Activated effector memory CD4-positive, alpha-beta T cell treated with anti-CD3 and anti-CD28 coated beads, Interleukin-2, amount 50 U/mL, for 16 hours (primary cell): Measurements from ENCODE around the gene TMTC4.

ENCODE experiments used
- DNase-seq: peaks from one replicate; pipeline ENCODE4 v3.0.0-alpha.2; 2020

The TMTC4 gene

GRCh38 chr13:100665403-100665802 is 9.2 kb downstream of the TMTC4 start:
- DNase-seq, result no peak

GRCh38 chr13:100664171-100664900 is 10.3 kb downstream of the TMTC4 start:
- no peak for DNase-seq

GRCh38 chr13:100662468-100663211 is 12.0 kb downstream of the TMTC4 start:
- DNase-seq, result no peak

GRCh38 chr13:100660761-100661160 is 13.8 kb downstream of the TMTC4 start:
- DNase-seq, result no peak

- DNase-seq, result no peak
These were observed 15.0 kb downstream of the TMTC4 start for GRCh38 chr13:100659578-100659977.

GRCh38 chr13:100658363-100658762 is 16.2 kb downstream of the TMTC4 start:
- no peak for DNase-seq

GRCh38 chr13:100657881-100658315 is 16.7 kb downstream of the TMTC4 start:
- no peak for DNase-seq

GRCh38 chr13:100652510-100652909 is 22.1 kb downstream of the TMTC4 start:
- DNase-seq, result no peak

GRCh38 chr13:100650326-100650725 is 24.3 kb downstream of the TMTC4 start:
- no peak for DNase-seq

GRCh38 chr13:100648354-100648753 is 26.2 kb downstream of the TMTC4 start:
- DNase-seq, result no peak

- DNase-seq, result no peak
These were observed 27.7 kb downstream of the TMTC4 start for GRCh38 chr13:100646871-100647270.

- DNase-seq, result no peak
These were observed 28.4 kb downstream of the TMTC4 start for GRCh38 chr13:100646030-100646673.

- DNase-seq, result no peak
These were observed 29.2 kb downstream of the TMTC4 start for GRCh38 chr13:100645382-100645781.

GRCh38 chr13:100644371-100644770 is 30.2 kb downstream of the TMTC4 start:
- DNase-seq, result no peak

GRCh38 chr13:100637796-100638195 is 36.8 kb downstream of the TMTC4 start:
- DNase-seq, result no peak

GRCh38 chr13:100637380-100637779 is 37.2 kb downstream of the TMTC4 start:
- DNase-seq, result no peak

- no peak for DNase-seq
These were observed 38.2 kb downstream of the TMTC4 start for GRCh38 chr13:100636441-100636840.

- no peak for DNase-seq
These were observed 38.6 kb downstream of the TMTC4 start for GRCh38 chr13:100636004-100636403.

GRCh38 chr13:100634696-100635095 is 39.9 kb downstream of the TMTC4 start:
- DNase-seq, result no peak

GRCh38 chr13:100633461-100633860 is 41.1 kb downstream of the TMTC4 start:
- DNase-seq, result no peak

- no peak for DNase-seq
These were observed 44.0 kb downstream of the TMTC4 start for GRCh38 chr13:100630555-100630954.

- no peak for DNase-seq
These were observed 47.5 kb downstream of the TMTC4 start for GRCh38 chr13:100627120-100627519.

GRCh38 chr13:100625447-100625846 is 49.1 kb downstream of the TMTC4 start:
- no peak for DNase-seq

- no peak for DNase-seq
These were observed 53.8 kb downstream of the TMTC4 start for GRCh38 chr13:100620792-100621191.
